Right cardiac atrium (tissue), 5 donors: ENCODE measurements around the gene SELPLG. TPM values are rescaled to one million over a fixed set of nuclear protein-coding genes. Genes with fewer than 3 reads are reported as not detected.
A peak's percentile ranks its signal among the peaks of the same experiment; 100 is the strongest.

Experiments
- ATAC-seq, 2 donors: fragments of 200-7000 bp; cut with Tn5 transposase; one replicate each; pipeline versions ENCODE4 v1.8.0 to v1.9.1; 2020; ENCODE audit warnings: moderate library complexity in 2 of 2, mild to moderate bottlenecking in 1 of 2
- DNase-seq, 3 donors: peaks; one replicate each; pipeline ENCODE4 v3.0.0-alpha.2; 2020
- H3K27ac ChIP-seq: one replicate; pipeline ENCODE4 v1.5.1; 2013; ENCODE audit warnings: mild to moderate bottlenecking, low read length, control low read depth, moderate library complexity
- H3K27me3 ChIP-seq: one replicate; pipeline ENCODE4 v1.6.1; 2013; ENCODE audit not compliant: control insufficient read depth, insufficient read depth
- H3K4me1 ChIP-seq: one replicate; pipeline ENCODE4 v1.6.1; 2013; ENCODE audit warnings: low read length; ENCODE audit not compliant: control insufficient read depth, insufficient read depth
- H3K4me3 ChIP-seq: one replicate; pipeline ENCODE4 v1.5.1; 2013; ENCODE audit warnings: low read length, control low read depth
- H3K9me3 ChIP-seq: one replicate; pipeline ENCODE4 v1.6.1; 2013; ENCODE audit warnings: low read length; ENCODE audit not compliant: control insufficient read depth
- WGBS: extraction: QIAGEN DNeasy Blood & Tissue Kit; methylation state at CpG from one replicate; pipeline ENCODE4 v1.1.7; 2013; 5-methylcytosine and 5-hydroxymethylcytosine counted together
- intact Hi-C, 4 donors: fragments of 100-400 bp; cut with DNase I; formaldehyde crosslinking; loops; one replicate each; pipeline versions ENCODE4 v1.11.0 to v1.14.0; 2022 to 2023
- long read RNA-seq, 4 donors: library from polyadenylated mRNA; unstranded; transcript quantifications; one replicate each; pipeline ENCODE4 v2.0.0, GENCODE V29; 2020 to 2021
- polyA plus RNA-seq: library from polyadenylated mRNA; stranded (reverse); fragments of 200-250 nt; gene quantifications from one replicate; pipeline ENCODE4 v1.2.3, GENCODE V29; 2013
- total RNA-seq, 4 donors: library from RNA; stranded (reverse); fragmentation: NEBNext Ultra II Directional; extraction: Animal tissue kit (Norgen Biotek cat#: 25700); gene quantifications; one replicate each; pipeline ENCODE4 v1.2.1, GENCODE V29; 2021
- donor health status: healthy with polysubstance abuse.
- donor health status: DM: no; HTN: yes; CAD: no.
- donor health status: DM: no; HTN: no; CAD: no.
- donor health status: DM: no; HTN: yes; CAD: no; lungs with severe emphysema.
- donor health status: DM: yes; HTN: yes; CAD: no.

Gene SELPLG, protein sequence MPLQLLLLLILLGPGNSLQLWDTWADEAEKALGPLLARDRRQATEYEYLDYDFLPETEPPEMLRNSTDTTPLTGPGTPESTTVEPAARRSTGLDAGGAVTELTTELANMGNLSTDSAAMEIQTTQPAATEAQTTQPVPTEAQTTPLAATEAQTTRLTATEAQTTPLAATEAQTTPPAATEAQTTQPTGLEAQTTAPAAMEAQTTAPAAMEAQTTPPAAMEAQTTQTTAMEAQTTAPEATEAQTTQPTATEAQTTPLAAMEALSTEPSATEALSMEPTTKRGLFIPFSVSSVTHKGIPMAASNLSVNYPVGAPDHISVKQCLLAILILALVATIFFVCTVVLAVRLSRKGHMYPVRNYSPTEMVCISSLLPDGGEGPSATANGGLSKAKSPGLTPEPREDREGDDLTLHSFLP
- total RNA-seq (1 to 10 TPM; 2.9 to 6.2 (median 4.7) TPM), polyA plus RNA-seq (1.9 TPM)
- long read RNA-seq, donor 1, partial matches to known transcripts: 0 of 3 reads
- long read RNA-seq, donor 1, other reads (novel, unspliced or antisense): 0 of 3 reads
- long read RNA-seq, donor 2, transcript SELPLG-203 (2 exons, 2,256 nt): major isoform, 7 of 8 reads
- long read RNA-seq, donor 2, partial matches to known transcripts: 0 of 8 reads
- long read RNA-seq, donor 2, other reads (novel, unspliced or antisense): 1 of 8 reads
- long read RNA-seq, donor 3, partial matches to known transcripts: 2 of 3 reads
- long read RNA-seq, donor 3, other reads (novel, unspliced or antisense): 0 of 3 reads
- long read RNA-seq, donor 4, partial matches to known transcripts: 0 of 1 reads
- long read RNA-seq, donor 4, other reads (novel, unspliced or antisense): 0 of 1 reads

DNA sequence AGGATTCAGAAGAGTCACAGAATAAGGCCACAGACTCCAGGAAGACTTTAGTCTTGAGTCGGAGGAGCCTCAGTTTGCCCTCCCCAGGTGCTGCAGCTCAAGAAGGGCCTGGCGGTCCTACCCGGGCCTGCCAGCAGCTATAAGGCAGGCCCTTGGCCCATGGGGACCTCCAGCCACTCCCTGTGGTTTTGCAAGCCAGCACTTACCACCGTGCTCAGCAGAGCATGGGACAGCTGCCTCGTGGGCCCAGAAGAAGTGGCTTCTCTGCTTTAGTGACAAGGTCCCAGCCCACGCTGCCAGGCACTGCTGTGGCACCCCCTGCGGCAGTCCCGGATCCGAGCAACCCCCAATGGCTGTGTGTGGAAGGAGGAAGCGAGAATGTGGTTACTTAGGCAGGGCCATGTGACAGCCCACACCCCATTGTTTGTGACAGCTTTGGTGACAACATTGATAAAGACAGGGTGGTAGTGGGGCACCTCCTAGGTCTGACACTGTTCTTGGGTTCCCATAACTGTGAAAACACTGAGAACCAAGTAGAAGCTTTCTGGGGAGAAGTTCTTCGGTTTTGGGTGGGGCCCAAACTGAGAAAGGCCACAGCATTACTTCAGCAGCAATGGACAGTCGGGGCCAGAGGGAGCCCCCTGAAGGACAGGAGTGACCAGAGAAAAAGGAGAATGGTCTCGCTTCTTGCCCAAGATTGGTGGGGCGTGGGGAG is at the start of gene SELPLG:
Gene SELPLG, minus strand, starts transcription at position 361 of the 715 bp plus-strand sequence. CDS start 9,587 bp downstream, outside the sequence.
- Histone ChIP-seq H3K9me3 (no peaks in the 10 kb centered on the region), H3K27me3 (no peaks in the 10 kb centered on the region), H3K4me3 (no peak within 1 kb of the TSS), H3K27ac (no peak within 1 kb of the TSS), H3K4me1 (peaks cover 7% of the 10 kb centered on the region)
- intact Hi-C loops: loop anchor here in 1 of 4 donors (10.0 kb wide), 1 partner anchor 461 kb away; the partner anchor contains the start of genes ALKBH2 and UNG
- WGBS: 66% methylated on average over 14 of the region's 14 CpGs
- ATAC-seq (peak; percentile 36 to 44), DNase-seq (peak; percentile 51 to 85 (median 84))

DNA sequence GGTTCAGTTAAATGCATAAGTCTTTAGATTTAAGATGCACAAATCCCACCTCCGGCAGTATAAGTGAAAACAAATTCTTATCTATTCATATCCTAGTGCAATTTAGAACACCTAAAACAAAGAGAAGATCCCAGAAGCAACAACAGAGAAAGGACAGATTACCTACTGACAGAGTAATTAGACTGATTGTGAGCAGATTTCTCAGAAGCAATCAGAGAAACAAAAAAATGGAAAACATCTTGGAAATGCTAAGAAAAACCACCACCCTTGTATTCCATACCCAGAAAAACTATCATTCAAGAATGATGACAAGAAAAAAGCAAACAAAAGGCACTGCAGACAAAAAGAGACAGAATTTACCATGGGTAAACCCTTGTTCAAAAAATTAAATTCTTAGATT is 47.6 kb upstream of the SELPLG start:
- WGBS: 84% methylated on average over 1 of the region's 1 CpG
- Histone ChIP-seq H3K4me1 (peaks cover 3% of the 10 kb centered on the region), H3K4me3 (no peak overlapping the region), H3K27me3 (no peaks in the 10 kb centered on the region), H3K9me3 (no peaks in the 10 kb centered on the region), H3K27ac (no peak overlapping the region)
- DNase-seq (no peak), ATAC-seq (no peak)
- intact Hi-C loops: no loop called here

DNA sequence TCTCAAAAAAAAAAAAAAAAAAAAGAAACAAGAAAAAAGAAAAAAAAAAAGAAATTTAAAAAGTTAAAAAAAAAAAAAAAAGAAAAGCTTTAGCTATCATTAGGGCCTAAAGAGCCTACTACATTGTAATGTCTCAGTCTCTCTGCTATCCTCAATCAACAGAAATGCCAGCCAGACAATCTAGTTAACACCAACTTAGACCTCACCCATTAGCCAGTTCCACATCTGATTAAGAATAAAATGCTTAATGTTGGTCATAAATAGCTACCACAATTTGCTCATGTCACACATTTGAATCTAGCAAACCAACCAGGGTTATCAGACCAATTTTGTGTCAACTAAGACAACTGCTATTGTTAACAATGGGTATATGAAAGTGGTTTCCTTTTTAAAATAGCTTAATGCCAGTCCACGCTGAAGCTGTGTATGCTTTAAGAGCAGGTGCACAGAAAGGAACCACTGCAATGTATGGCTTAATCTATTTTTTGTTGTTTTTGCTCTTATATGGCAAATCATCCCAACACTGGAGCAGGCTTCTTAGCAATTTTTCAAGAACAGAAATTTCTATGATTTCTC is 45.5 kb upstream of the SELPLG start:
- DNase-seq: no peak
- 69% methylated on average over 1 of the region's 1 CpG for WGBS
- intact Hi-C loops: loop anchor here in 2 of 4 donors (10.0 kb wide), 1 partner anchor 56 kb away; the partner anchor contains the start of gene CORO1C (in 2 of the 2)
- Histone ChIP-seq H3K4me3 (no peak overlapping the region), H3K27me3 (no peaks in the 10 kb centered on the region), H3K9me3 (no peaks in the 10 kb centered on the region), H3K27ac (no peak overlapping the region), H3K4me1 (peaks cover 3% of the 10 kb centered on the region)
- ATAC-seq: no peak

DNA sequence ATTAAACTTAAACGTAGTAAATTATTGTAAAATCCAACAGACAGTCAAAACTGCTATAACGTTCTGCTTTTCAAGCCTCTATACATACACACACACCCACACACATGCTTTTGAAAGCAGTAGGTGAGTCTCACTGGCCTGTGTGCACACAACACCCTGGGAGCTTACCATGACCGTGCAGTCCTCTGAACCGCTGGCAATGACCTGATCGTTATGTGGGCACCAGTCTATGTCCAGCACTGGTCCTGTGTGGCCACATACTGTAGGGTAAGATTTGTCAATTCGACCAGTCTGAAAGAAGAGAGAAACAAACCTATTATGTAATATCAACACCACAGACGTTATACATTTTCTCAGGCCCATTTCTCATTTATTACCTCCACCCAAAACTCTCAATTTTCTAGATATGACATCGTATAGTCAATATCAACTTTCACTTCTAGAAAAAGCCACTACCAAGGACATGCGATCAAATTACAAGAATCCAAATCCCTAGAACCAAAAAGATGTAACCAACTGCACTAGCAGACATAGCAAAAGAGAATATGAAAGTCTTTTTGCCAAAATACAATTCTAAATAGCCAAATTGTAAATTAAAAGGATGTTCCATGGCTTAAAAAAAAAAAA is 44.5 kb upstream of the SELPLG start:
- DNase-seq (no peak), ATAC-seq (peak; percentile 58 to 60)
- Histone ChIP-seq H3K4me3 (no peak overlapping the region), H3K27me3 (no peaks in the 10 kb centered on the region), H3K27ac (no peak overlapping the region), H3K9me3 (no peaks in the 10 kb centered on the region), H3K4me1 (peaks cover 3% of the 10 kb centered on the region)
- WGBS: 82% methylated on average over 9 of the region's 9 CpGs
- intact Hi-C loops: loop anchor here in 2 of 4 donors (10.0 kb wide), 1 partner anchor 57 kb away; the partner anchor contains the start of gene CORO1C (in 2 of the 2)

DNA sequence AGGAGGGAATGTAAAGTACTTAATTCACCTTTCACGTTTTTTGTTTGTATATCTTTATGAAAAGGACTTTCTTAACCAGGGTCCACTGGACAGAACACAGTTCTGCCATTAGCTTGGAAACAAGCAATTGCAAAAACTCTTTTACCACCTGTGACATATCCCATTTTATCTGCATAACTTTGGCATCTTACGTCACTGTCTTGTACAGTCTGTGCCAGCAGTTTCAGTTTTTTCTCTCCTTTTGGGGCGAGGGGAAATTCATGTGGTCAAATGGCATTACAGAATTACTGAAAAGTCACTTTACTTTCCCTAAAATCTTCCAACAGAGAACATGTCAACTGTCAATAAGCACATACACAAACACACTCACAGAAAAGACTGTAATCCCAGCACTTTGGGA is 43.7 kb upstream of the SELPLG start:
- H3K4me1 ChIP-seq: peaks cover 3% of the 10 kb centered on the region
- no peaks in the 10 kb centered on the region for H3K9me3 ChIP-seq
- DNase-seq (no peak), ATAC-seq (no peak)
- H3K4me3 ChIP-seq: no peak overlapping the region
- 71% methylated on average over 3 of the region's 3 CpGs for WGBS
- no peaks in the 10 kb centered on the region for H3K27me3 ChIP-seq
- intact Hi-C loops: loop anchor here in 2 of 4 donors (10.0 kb wide), 1 partner anchor 57 kb away; the partner anchor contains the start of gene CORO1C (in 2 of the 2)
- no peak overlapping the region for H3K27ac ChIP-seq

DNA sequence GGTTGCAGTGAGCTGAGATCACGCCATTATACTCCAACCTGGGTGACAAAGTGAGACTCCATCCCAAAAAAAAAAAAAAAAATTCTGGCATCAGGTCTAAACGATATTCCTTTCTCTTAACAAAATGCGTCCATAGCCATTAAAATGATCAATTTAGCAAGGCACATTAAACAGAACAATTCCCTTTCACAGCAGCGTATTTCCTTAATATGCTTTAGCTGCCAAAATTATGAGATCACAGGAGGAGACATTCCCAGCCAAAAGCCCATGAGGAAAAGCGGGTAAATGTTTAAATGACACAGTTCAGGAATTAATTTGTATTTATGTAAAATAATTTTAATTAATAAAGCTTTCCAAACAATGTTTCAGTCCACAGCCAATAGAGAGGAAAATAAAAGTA is 43.0 kb upstream of the SELPLG start:
- Histone ChIP-seq H3K4me1 (peaks cover 3% of the 10 kb centered on the region), H3K9me3 (no peaks in the 10 kb centered on the region), H3K27ac (no peak overlapping the region), H3K4me3 (no peak overlapping the region), H3K27me3 (no peaks in the 10 kb centered on the region)
- DNase-seq (no peak), ATAC-seq (no peak)
- 62% methylated on average over 5 of the region's 5 CpGs for WGBS
- intact Hi-C loops: loop anchor here in 2 of 4 donors (10.0 kb wide), 1 partner anchor 58 kb away; the partner anchor contains the start of gene CORO1C (in 2 of the 2)

DNA sequence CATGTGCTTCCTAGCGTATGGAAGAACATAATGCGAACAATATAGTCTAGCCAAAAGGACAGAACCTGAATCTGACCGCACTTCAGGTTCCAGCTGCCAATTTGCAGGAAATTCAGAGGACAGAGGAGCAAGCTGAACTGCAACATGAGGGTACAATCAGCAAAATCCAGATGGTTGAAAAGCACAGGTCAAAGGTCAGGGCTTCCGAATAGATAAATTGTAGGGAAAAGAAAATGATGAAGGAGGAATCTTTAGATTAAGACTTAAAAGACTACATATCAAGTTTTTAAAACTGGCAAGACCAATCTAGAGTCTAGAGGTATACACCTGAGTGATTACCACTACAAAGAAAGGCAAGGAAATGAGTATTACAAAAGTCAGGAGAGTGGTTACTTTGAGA is 42.1 kb upstream of the SELPLG start:
- no peak overlapping the region for H3K4me3 ChIP-seq
- WGBS: 89% methylated on average over 4 of the region's 4 CpGs
- DNase-seq: no peak
- no peaks in the 10 kb centered on the region for H3K27me3 ChIP-seq
- intact Hi-C loops: loop anchor here in 2 of 4 donors (10.0 kb wide), 1 partner anchor 59 kb away; the partner anchor contains the start of gene CORO1C (in 2 of the 2)
- H3K4me1 ChIP-seq: peaks cover 4% of the 10 kb centered on the region
- no peak overlapping the region for H3K27ac ChIP-seq
- H3K9me3 ChIP-seq: no peaks in the 10 kb centered on the region
- ATAC-seq: no peak

DNA sequence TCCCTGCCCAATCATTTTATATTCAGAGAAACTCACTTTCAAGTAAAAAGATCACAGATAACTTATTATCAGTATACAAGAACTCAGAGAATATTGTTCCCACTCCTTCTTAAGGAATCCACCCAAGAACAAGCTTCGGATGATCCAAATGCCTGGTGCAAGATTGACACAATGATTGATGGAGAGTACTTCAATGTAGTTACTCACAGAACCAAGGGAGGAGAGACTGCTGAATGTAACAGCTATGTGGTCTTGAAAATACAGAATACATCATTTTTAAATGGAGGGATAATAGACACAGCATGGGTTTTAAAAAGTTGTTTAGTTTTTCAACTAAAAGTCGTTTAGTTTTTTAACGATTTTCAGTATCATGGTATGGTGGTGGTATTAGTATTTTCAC is 38.4 kb upstream of the SELPLG start:
- ATAC-seq (no peak), DNase-seq (no peak)
- Histone ChIP-seq H3K27me3 (no peaks in the 10 kb centered on the region), H3K4me1 (peaks cover 1% of the 10 kb centered on the region), H3K4me3 (no peak overlapping the region), H3K27ac (no peak overlapping the region), H3K9me3 (no peaks in the 10 kb centered on the region)
- intact Hi-C loops: loop anchor here in 2 of 4 donors (10.0 kb wide), 1 partner anchor 63 kb away; the partner anchor contains the start of gene CORO1C (in 2 of the 2)
- 89% methylated on average over 3 of the region's 3 CpGs for WGBS

DNA sequence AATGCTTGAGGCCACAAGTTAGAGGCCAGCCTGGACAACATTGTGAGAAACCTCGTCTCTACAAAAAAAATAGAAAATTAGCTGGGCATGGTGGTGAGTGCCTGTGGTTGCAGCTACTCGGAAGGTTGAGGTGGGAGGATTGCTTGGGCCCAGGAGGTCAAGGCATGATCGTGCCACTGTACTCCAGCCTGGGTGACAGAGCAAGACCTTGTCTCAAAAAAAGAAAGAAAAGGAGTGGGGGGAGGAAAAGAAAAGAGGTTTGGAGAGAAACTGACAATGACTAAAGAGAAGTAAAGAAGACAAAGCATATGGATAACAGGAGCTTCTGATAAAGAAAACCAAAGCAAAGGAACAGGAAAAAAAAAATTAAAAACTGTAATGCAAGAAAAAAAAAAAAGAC is 37.4 kb upstream of the SELPLG start:
- 84% methylated on average over 3 of the region's 3 CpGs for WGBS
- no peak for DNase-seq
- intact Hi-C loops: loop anchor here in 2 of 4 donors (10.0 kb wide), 1 partner anchor 64 kb away; the partner anchor contains the start of gene CORO1C (in 2 of the 2)
- H3K9me3 ChIP-seq: no peaks in the 10 kb centered on the region
- H3K4me1 ChIP-seq: peaks cover 5% of the 10 kb centered on the region
- H3K4me3 ChIP-seq: no peak overlapping the region
- H3K27ac ChIP-seq: no peak overlapping the region
- no peaks in the 10 kb centered on the region for H3K27me3 ChIP-seq
- no peak for ATAC-seq
